HG02610 (cell line): ENCODE data around the gene CTSC.
A peak's percentile ranks its signal among the peaks of the same experiment; 100 is the strongest.

ENCODE experiments used
- ATAC-seq: cut with Tn5 transposase; IDR thresholded peaks from one replicate; pipeline ENCODE4 v1.9.1; 2021; ENCODE audit warnings: mild to moderate bottlenecking, moderate library complexity; ENCODE audit not compliant: unreplicated experiment

CTSC gene

GRCh38 chr11:88337181-88337986, at the start of gene CTSC:
CTSC (minus strand) TSS chr11:88337736; CDS start chr11:88337672, 64 bp downstream.
- peak; percentile 84 for ATAC-seq

- no peak for ATAC-seq
Observed at GRCh38 chr11:88384669-88385005, 47.1 kb upstream of the CTSC start.

- no peak for ATAC-seq
Observed at GRCh38 chr11:88384004-88384668, 46.6 kb upstream of the CTSC start.

- no peak for ATAC-seq
Observed at GRCh38 chr11:88383447-88383846, 45.9 kb upstream of the CTSC start.

GRCh38 chr11:88379130-88379529, 41.6 kb upstream of the CTSC start:
- no peak for ATAC-seq

GRCh38 chr11:88378422-88379066, 41.0 kb upstream of the CTSC start:
- no peak for ATAC-seq

- ATAC-seq, result no peak
Observed at GRCh38 chr11:88377646-88378045, 40.1 kb upstream of the CTSC start.

GRCh38 chr11:88377144-88377543, 39.6 kb upstream of the CTSC start:
- ATAC-seq, result no peak

GRCh38 chr11:88375927-88376470, 38.5 kb upstream of the CTSC start:
- no peak for ATAC-seq

- ATAC-seq, result no peak
Observed at GRCh38 chr11:88370782-88371181, 33.2 kb upstream of the CTSC start.

GRCh38 chr11:88367310-88367709, 29.8 kb upstream of the CTSC start:
- no peak for ATAC-seq

- peak; percentile 44 for ATAC-seq
Observed at GRCh38 chr11:88363648-88364065, 26.1 kb upstream of the CTSC start.

GRCh38 chr11:88363004-88363403, 25.5 kb upstream of the CTSC start:
- no peak for ATAC-seq

GRCh38 chr11:88360141-88360540, 22.6 kb upstream of the CTSC start:
- no peak for ATAC-seq

GRCh38 chr11:88359541-88359940, 22.0 kb upstream of the CTSC start:
- ATAC-seq, result peak; percentile 54

GRCh38 chr11:88359114-88359513, 21.6 kb upstream of the CTSC start:
- ATAC-seq, result no peak

- no peak for ATAC-seq
Observed at GRCh38 chr11:88358040-88358431, 20.5 kb upstream of the CTSC start.

- peak; percentile 78 for ATAC-seq
Observed at GRCh38 chr11:88357323-88358039, 19.9 kb upstream of the CTSC start.

- ATAC-seq, result no peak
Observed at GRCh38 chr11:88355887-88356286, 18.4 kb upstream of the CTSC start.

GRCh38 chr11:88354912-88355311, 17.4 kb upstream of the CTSC start:
- ATAC-seq, result peak; percentile 14
